ENCODE measurements around the gene PARN. TPM values are rescaled to one million over a fixed set of nuclear protein-coding genes. Genes with fewer than 3 reads are reported as not detected.

The PARN gene
- total RNA-seq, 1 experiment from 2014 or later, result 56.2 TPM

DNA sequence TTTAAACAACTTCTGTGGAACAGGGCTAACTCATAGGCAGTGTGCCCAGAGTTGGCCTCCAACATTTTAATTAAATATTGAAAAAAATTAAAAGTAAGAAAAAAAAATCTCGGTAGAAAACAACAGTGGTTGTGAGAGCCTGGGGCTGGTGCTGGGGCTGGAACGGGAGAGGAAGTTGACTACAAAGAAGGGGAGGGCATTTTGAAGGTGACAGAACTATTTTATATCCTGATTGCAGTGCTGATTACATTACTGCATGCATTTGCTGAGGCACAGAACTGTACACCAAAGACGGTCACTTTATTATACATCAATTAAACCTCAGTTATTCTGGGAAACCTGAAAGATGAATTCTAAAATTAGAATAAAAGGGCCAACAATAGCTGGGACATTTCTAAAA lies 142.5 kb downstream of the PARN start:
- Mint-ChIP-seq H3K4me1 (peaks cover 38 to 40% of the 10 kb centered on the region in 2 experiments), H3K27me3 (ENCODE audit: low read depth) (no peaks in the 10 kb centered on the region), H3K4me3 (no peak overlapping the region), H3K9me3 (no peaks in the 10 kb centered on the region), H3K27ac (peak overlapping the region in 2 of 3 experiments; percentile 47 to 56; a peak in 3 of 7 replicates), H3K36me3 (ENCODE audit: insufficient read depth in 1 of 3, low read depth in 3 of 3) (peaks cover 0 to 1% (median 0%) of the 10 kb centered on the region in 3 experiments; a peak in 1 of 7 replicates)
- no peak overlapping the region for H2BK120ac ChIP-seq (ENCODE audit: low read depth, low read length, poor library complexity, severe bottlenecking)
- no CpG with 5 or more reads among the region's 3 CpGs for WGBS (ENCODE audit: extremely low coverage, insufficient read length, low lambda C conversion rate)
- no peak overlapping the region for H3K4me2 ChIP-seq (ENCODE audit: insufficient read depth, insufficient read length, low read length)
- H3T11ph ChIP-seq (ENCODE audit: low read length), result no peak overlapping the region
- TF ChIP-seq, protein P1, sequence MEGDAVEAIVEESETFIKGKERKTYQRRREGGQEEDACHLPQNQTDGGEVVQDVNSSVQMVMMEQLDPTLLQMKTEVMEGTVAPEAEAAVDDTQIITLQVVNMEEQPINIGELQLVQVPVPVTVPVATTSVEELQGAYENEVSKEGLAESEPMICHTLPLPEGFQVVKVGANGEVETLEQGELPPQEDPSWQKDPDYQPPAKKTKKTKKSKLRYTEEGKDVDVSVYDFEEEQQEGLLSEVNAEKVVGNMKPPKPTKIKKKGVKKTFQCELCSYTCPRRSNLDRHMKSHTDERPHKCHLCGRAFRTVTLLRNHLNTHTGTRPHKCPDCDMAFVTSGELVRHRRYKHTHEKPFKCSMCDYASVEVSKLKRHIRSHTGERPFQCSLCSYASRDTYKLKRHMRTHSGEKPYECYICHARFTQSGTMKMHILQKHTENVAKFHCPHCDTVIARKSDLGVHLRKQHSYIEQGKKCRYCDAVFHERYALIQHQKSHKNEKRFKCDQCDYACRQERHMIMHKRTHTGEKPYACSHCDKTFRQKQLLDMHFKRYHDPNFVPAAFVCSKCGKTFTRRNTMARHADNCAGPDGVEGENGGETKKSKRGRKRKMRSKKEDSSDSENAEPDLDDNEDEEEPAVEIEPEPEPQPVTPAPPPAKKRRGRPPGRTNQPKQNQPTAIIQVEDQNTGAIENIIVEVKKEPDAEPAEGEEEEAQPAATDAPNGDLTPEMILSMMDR (conservative IDR thresholded peaks at IDR 0.05), result no peak
- H3K23ac ChIP-seq (ENCODE audit: insufficient read length, low read depth, low read length), result no peak overlapping the region
- no peak overlapping the region for H3K9ac ChIP-seq (ENCODE audit: extremely low read depth, insufficient read length, low read length)
- H3K23me2 ChIP-seq (ENCODE audit: insufficient read length, low read depth, low read length, poor library complexity, severe bottlenecking), result no peaks in the 10 kb centered on the region
- no peak overlapping the region for H2BK15ac ChIP-seq (ENCODE audit: low read depth, low read length)
- no peak overlapping the region for H2BK20ac ChIP-seq (ENCODE audit: low read depth, low read length, poor library complexity, severe bottlenecking)
- H3K9me3 ChIP-seq (ENCODE audit: control insufficient read depth, low read depth, low read length), result no peaks in the 10 kb centered on the region
- DNase-seq, result no peak
- H4K91ac ChIP-seq (ENCODE audit: insufficient read length, low read depth, low read length), result no peak overlapping the region
- H3K18ac ChIP-seq (ENCODE audit: insufficient read length, low read depth, low read length), result no peak overlapping the region
- no peak overlapping the region for H4K5ac ChIP-seq (ENCODE audit: insufficient read length, low read depth, low read length)
- no peak overlapping the region for H4K8ac ChIP-seq (replicated peaks; ENCODE audit: insufficient read length, low read depth, low read length)
- no peak overlapping the region for H3K14ac ChIP-seq (ENCODE audit: insufficient read depth, low read length)
- H2AK5ac ChIP-seq (ENCODE audit: insufficient read length, low read length), result no peak overlapping the region
- H2AFZ ChIP-seq (ENCODE audit: low read length), result no peak overlapping the region
- no peak overlapping the region for H2BK5ac ChIP-seq (ENCODE audit: insufficient read length, low read length)
- no peaks in the 10 kb centered on the region for H3K79me2 ChIP-seq (ENCODE audit: insufficient read depth, low read length)
- no peak overlapping the region for H2BK12ac ChIP-seq (ENCODE audit: insufficient read length, low read depth, low read length)
- H3K27ac ChIP-seq (ENCODE audit: insufficient read length, low read depth, low read length), result no peak overlapping the region
- H3K79me1 ChIP-seq (ENCODE audit: insufficient read depth, low read depth, low read length, poor library complexity, severe bottlenecking), result no peaks in the 10 kb centered on the region
- peaks cover 8% of the 10 kb centered on the region; the same call in 1 of the 2 replicates for H3K4me1 ChIP-seq (ENCODE audit: insufficient read depth, low read length)
- H4K20me1 ChIP-seq (ENCODE audit: control insufficient read depth, insufficient read depth, insufficient read length), result no peaks in the 10 kb centered on the region
- no peak overlapping the region for H3K4ac ChIP-seq (ENCODE audit: low read depth, low read length)
- no peaks in the 10 kb centered on the region for H3K27me3 ChIP-seq (ENCODE audit: insufficient read depth, low read length)
- no peak overlapping the region for H3K56ac ChIP-seq (ENCODE audit: insufficient read length, low read depth, low read length)
